ENCODE data around the gene GPRASP1. TPM values are rescaled to one million over a fixed set of nuclear protein-coding genes. Genes with fewer than 3 reads are reported as not detected.
A peak's percentile ranks its signal among the peaks of the same experiment; 100 is the strongest.

The GPRASP1 gene
- total and polyA plus RNA-seq, 10 of the 15 experiments (the other 5 are each of a cell fraction or from before 2014, with no cell fraction given) = 0.03 to 0.46 (median 0.14) TPM

GRCh38 chrX:102624105-102624504 lies 27.2 kb upstream of the GPRASP1 start (continued):
- TF ChIP-seq TAF1 (IDR thresholded peaks at IDR 0.05; ENCODE audit: borderline replicate concordance, low read depth, low read length) = no peak
- no peak for TF ChIP-seq LARP7 (IDR thresholded peaks at IDR 0.05)
- TF ChIP-seq IRF4 (IDR thresholded peaks at IDR 0.05; ENCODE audit: low read depth, low read length) = no peak
- no peak for TF ChIP-seq BHLHE40 (IDR thresholded peaks at IDR 0.05; ENCODE audit: borderline replicate concordance in 1 of 2, low read depth in 2 of 2, low read length in 1 of 2)

DNA sequence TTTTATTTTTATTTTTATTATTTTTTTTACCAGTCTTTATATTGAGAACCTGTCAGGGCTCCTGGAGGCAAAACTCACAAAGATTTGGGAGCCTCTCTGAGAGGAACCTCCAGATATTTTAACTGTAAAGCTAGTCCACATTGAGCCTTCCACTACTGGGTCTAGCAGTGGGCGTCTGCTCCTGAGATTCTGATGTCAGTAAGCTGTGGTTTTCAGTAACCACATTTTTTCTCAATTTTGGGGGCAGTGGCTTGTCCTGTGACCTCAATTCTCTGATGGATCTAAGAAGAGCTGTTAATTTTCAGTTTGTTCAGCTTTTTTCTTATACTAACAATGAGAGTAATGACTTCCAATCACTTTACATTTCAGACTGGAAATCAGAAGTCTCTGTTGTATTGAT lies 23.6 kb upstream of the GPRASP1 start:
- DNase-seq (ENCODE audit: low read depth, low spot score) (no peak), ATAC-seq (no peak), FAIRE-seq (peak; percentile 52)
- Histone ChIP-seq H3K4me3 (no peak overlapping the region), H3K27ac (ENCODE audit: control insufficient read depth, insufficient read depth) (no peak overlapping the region), H3K4me1 (ENCODE audit: control insufficient read depth, insufficient read depth, low read length) (no peaks in the 10 kb centered on the region), H3K79me2 (ENCODE audit: control insufficient read depth, insufficient read depth, low read length) (no peaks in the 10 kb centered on the region), H3K9ac (ENCODE audit: control insufficient read depth, insufficient read depth, low read length) (no peak overlapping the region), H2AFZ (ENCODE audit: control insufficient read depth, low read depth, low read length) (no peak overlapping the region), H3K9me3 (replicated peaks; ENCODE audit: control insufficient read depth, insufficient read depth, low read length) (no peaks in the 10 kb centered on the region; the same call in 2 of the 3 replicates), H3K4me2 (ENCODE audit: control insufficient read depth, insufficient read depth) (no peak overlapping the region), H3K36me3 (ENCODE audit: control insufficient read depth in 2 of 2, insufficient read depth in 2 of 2, low read length in 1 of 2) (no peaks in the 10 kb centered on the region), H3K27me3 (replicated peaks in 1 of 2; ENCODE audit: control insufficient read depth in 2 of 2, insufficient read depth in 2 of 2, low read length in 1 of 2) (no peaks in the 10 kb centered on the region), H4K20me1 (ENCODE audit: control insufficient read depth, insufficient read depth) (no peaks in the 10 kb centered on the region)
- intact Hi-C loops (cut with micrococcal nuclease; ENCODE audit: unreplicated experiment) (no loop called here), in situ Hi-C loops (cut with MboI) (no loop called here)
- TF ChIP-seq MEF2A (IDR thresholded peaks at IDR 0.05; ENCODE audit: insufficient read depth, low read depth, low read length) = no peak
- no peak for TF ChIP-seq HCFC1 (IDR thresholded peaks at IDR 0.05; ENCODE audit: low read length)
- peak; percentile 70 for TF ChIP-seq RUNX3 (IDR thresholded peaks at IDR 0.05; ENCODE audit: low read length)
- 35% methylated on average over 1 of the region's 1 CpG for whole genome bisulfite sequencing (ENCODE audit: insufficient coverage, insufficient replicate concordance, low lambda C conversion rate, missing lambda C conversion rate)
- ChIA-PET POLR2A (no interaction called here), CTCF (no interaction called here), RAD21 (ENCODE audit: unreplicated experiment) (no interaction called here), SMC1A (ENCODE audit: uncharacterized antibody, unreplicated experiment) (no interaction called here)
- BruUV-seq (replicated peaks) = no TSS peak

GRCh38 chrX:102637561-102637960 lies 13.7 kb upstream of the GPRASP1 start:
- intact Hi-C loops (cut with micrococcal nuclease; ENCODE audit: unreplicated experiment) = no loop called here
- ChIA-PET CTCF (no interaction called here), SMC1A (ENCODE audit: uncharacterized antibody, unreplicated experiment) (no interaction called here), POLR2A (no interaction called here), RAD21 (ENCODE audit: unreplicated experiment) (no interaction called here)
- H3K4me1 ChIP-seq (ENCODE audit: control insufficient read depth, insufficient read depth, low read length) = no peaks in the 10 kb centered on the region
- H3K27ac ChIP-seq (ENCODE audit: control insufficient read depth, insufficient read depth) = no peak overlapping the region
- ATAC-seq (no peak), FAIRE-seq (no peak), DNase-seq (ENCODE audit: low read depth, low spot score) (no peak)
- no peak overlapping the region for H3K4me2 ChIP-seq (ENCODE audit: control insufficient read depth, insufficient read depth)
- 40% methylated on average over 1 of the region's 1 CpG for WGBS (ENCODE audit: insufficient coverage, insufficient replicate concordance, low lambda C conversion rate, missing lambda C conversion rate)
- H3K4me3 ChIP-seq = no peak overlapping the region
- no peaks in the 10 kb centered on the region for H3K9me3 ChIP-seq (replicated peaks; ENCODE audit: control insufficient read depth, insufficient read depth, low read length)
- no peaks in the 10 kb centered on the region for H3K27me3 ChIP-seq (replicated peaks in 1 of 2; ENCODE audit: control insufficient read depth in 2 of 2, insufficient read depth in 2 of 2, low read length in 1 of 2)
- H2AFZ ChIP-seq (ENCODE audit: control insufficient read depth, low read depth, low read length) = no peak overlapping the region
- in situ Hi-C loops (cut with MboI) = no loop called here
- H4K20me1 ChIP-seq (ENCODE audit: control insufficient read depth, insufficient read depth) = no peaks in the 10 kb centered on the region
- no peak overlapping the region for H3K9ac ChIP-seq (ENCODE audit: control insufficient read depth, insufficient read depth, low read length)
- H3K36me3 ChIP-seq (ENCODE audit: control insufficient read depth in 2 of 2, insufficient read depth in 2 of 2, low read length in 1 of 2) = no peaks in the 10 kb centered on the region; a peak in 1 of 4 replicates
- no TSS peak for BruUV-seq (replicated peaks)
- H3K79me2 ChIP-seq (ENCODE audit: control insufficient read depth, insufficient read depth, low read length) = no peaks in the 10 kb centered on the region
- TF ChIP-seq POU2F2 (IDR thresholded peaks at IDR 0.05; ENCODE audit: borderline replicate concordance, low read depth, low read length) (no peak), EGR1 (IDR thresholded peaks at IDR 0.05; ENCODE audit: borderline replicate concordance in 1 of 2, low read depth in 2 of 2, low read length in 2 of 2) (no peak), STAT1 (conservative IDR thresholded peaks at IDR 0.05) (no peak), MEF2B (IDR thresholded peaks at IDR 0.05; ENCODE audit: partially characterized antibody, poor library complexity, severe bottlenecking) (no peak), BCL11A (IDR thresholded peaks at IDR 0.05; ENCODE audit: low read depth, low read length) (no peak), BCL3 (IDR thresholded peaks at IDR 0.05; ENCODE audit: borderline replicate concordance, insufficient read depth, low read depth, low read length, poor library complexity, severe bottlenecking) (no peak), SMAD1 (IDR thresholded peaks at IDR 0.05; ENCODE audit: low read depth, partially characterized antibody) (no peak)
- TF ChIP-seq, protein P1, sequence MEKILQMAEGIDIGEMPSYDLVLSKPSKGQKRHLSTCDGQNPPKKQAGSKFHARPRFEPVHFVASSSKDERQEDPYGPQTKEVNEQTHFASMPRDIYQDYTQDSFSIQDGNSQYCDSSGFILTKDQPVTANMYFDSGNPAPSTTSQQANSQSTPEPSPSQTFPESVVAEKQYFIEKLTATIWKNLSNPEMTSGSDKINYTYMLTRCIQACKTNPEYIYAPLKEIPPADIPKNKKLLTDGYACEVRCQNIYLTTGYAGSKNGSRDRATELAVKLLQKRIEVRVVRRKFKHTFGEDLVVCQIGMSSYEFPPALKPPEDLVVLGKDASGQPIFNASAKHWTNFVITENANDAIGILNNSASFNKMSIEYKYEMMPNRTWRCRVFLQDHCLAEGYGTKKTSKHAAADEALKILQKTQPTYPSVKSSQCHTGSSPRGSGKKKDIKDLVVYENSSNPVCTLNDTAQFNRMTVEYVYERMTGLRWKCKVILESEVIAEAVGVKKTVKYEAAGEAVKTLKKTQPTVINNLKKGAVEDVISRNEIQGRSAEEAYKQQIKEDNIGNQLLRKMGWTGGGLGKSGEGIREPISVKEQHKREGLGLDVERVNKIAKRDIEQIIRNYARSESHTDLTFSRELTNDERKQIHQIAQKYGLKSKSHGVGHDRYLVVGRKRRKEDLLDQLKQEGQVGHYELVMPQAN (conservative IDR thresholded peaks at IDR 0.05) = no peak
